Sigmoid colon (tissue), 7 donors: ENCODE data around the gene TNFRSF25. TPM values are rescaled to one million over a fixed set of nuclear protein-coding genes. Genes with fewer than 3 reads are reported as not detected.
"Not testable (repeated sequence)": the region's sequence is repeated elsewhere in the genome, so short reads cannot be mapped to it uniquely, and the experiment has no call there.

Experiments used
- DNase-seq: peaks from one replicate; pipeline ENCODE4 v3.0.0-alpha.2; 2019
- H3K27ac ChIP-seq, 4 donors: fragments of 200-600 bp; sonication (generic); one replicate each; pipeline ENCODE4 v1.5.1; 2016 to 2019; ENCODE audit warnings: mild to moderate bottlenecking in 1 of 4
- H3K27me3 ChIP-seq, 3 donors: fragments of 200-600 bp; sonication (generic); one replicate each; pipeline ENCODE4 v1.5.1; 2019; ENCODE audit warnings: mild to moderate bottlenecking in 1 of 3
- H3K36me3 ChIP-seq, 4 donors: fragments of 200-600 bp; sonication (generic); one replicate each; pipeline ENCODE4 v1.5.1; 2016 to 2019
- H3K4me1 ChIP-seq, 4 donors: fragments of 200-600 bp; sonication (generic); one replicate each; pipeline ENCODE4 v1.5.1; 2017 to 2019
- H3K4me3 ChIP-seq, 4 donors: fragments of 200-600 bp; sonication (generic); one replicate each; pipeline ENCODE4 v1.5.1; 2017 to 2019; ENCODE audit warnings: mild to moderate bottlenecking in 2 of 4, moderate library complexity in 1 of 4
- H3K9me3 ChIP-seq, 4 donors: fragments of 200-600 bp in 3 of 4; sonication (generic) in 3 of 4; one replicate each; pipeline versions ENCODE4 v1.5.1 to v1.6.1; 2013 to 2019
- EP300 ChIP-seq, 4 donors: sonication (generic); formaldehyde crosslinking; IDR thresholded peaks; one replicate each; pipeline ENCODE4 v1.6.1; 2017; ENCODE audit warnings: antibody characterized with exemption in 4 of 4
- POLR2A ChIP-seq, 2 donors: fragments of 450-650 bp; IDR thresholded peaks; one replicate each; pipeline ENCODE4 v1.6.1; 2016; ENCODE audit warnings: antibody characterized with exemption in 2 of 2, mild to moderate bottlenecking in 2 of 2, moderate library complexity in 2 of 2
- POLR2AphosphoS5 ChIP-seq, 4 donors: sonication (generic); formaldehyde crosslinking; IDR thresholded peaks; one replicate each; pipeline ENCODE4 v1.6.1; 2017; ENCODE audit warnings: antibody characterized with exemption in 4 of 4
- WGBS, 2 donors: extraction: QIAGEN DNeasy Blood & Tissue Kit; methylation state at CpG; one replicate each; pipeline ENCODE4 v1.1.7; 2013; 5-methylcytosine and 5-hydroxymethylcytosine counted together
- intact Hi-C: fragments of 100-400 bp; cut with DNase I; formaldehyde crosslinking; loops from one replicate; pipeline ENCODE4 v1.15.1; 2023
- polyA plus RNA-seq, 3 donors: library from polyadenylated mRNA; stranded (reverse); fragments of 200-250 nt; gene quantifications; one replicate each; pipeline ENCODE4 v1.2.3, GENCODE V29; 2013
- total RNA-seq, 4 donors: library from RNA; depleted of rRNA; stranded (reverse); fragments of >200 nt; gene quantifications; one replicate each; pipeline ENCODE4 v1.1.0, GENCODE V29; 2016
- TF ChIP-seq, protein P1 (sequence below), 4 experiments: fragments of 450-650 bp in 3 of 4; fragments of 200-600 bp in 1 of 4; IDR thresholded peaks; one replicate each; pipeline ENCODE4 v1.5.1; 2016 to 2019; ENCODE audit warnings: antibody characterized with exemption in 4 of 4, mild to moderate bottlenecking in 3 of 4, moderate library complexity in 2 of 4
- donor health status: healthy with polysubstance abuse.
- donor health status: Bipolar disorder and iron deficiency.
- donor health status: healthy.

Gene TNFRSF25
- total and polyA plus RNA-seq, 7 donors = 2.5 to 65.9 (median 6.8) TPM

DNA sequence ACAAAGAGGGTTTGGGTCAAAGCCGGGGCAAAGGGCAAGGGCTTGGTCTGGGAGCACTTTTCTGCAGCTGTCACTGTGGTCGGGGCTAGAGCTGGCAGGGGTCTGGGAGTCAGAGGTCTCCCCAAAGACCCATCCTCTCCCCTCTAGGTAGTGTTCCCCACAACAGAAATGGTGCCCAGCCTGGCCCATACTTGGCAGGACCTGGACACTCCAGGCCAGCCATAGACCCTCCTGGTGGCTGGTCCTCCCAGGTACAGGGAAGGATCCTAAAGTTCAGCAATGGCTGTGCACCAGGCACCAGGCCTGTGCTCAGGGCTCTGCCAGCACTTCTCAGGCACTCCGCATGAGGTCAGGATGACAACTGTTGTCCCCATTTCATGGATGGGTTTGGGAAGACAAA lies 30.4 kb downstream of the TNFRSF25 start:
- DNase-seq = no peak
- no peak overlapping the region for H3K4me3 ChIP-seq
- H3K27ac ChIP-seq = no peak overlapping the region
- H3K27me3 ChIP-seq = peaks cover 8 to 41% (median 35%) of the 10 kb centered on the region in 3 donors
- intact Hi-C loops = no loop called here
- WGBS, 2 donors = 71 to 77% methylated on average over 3 of the region's 3 CpGs
- no peaks in the 10 kb centered on the region for H3K9me3 ChIP-seq
- H3K4me1 ChIP-seq = peaks cover 0 to 6% (median 4%) of the 10 kb centered on the region in 4 donors
- TF ChIP-seq, protein P1, sequence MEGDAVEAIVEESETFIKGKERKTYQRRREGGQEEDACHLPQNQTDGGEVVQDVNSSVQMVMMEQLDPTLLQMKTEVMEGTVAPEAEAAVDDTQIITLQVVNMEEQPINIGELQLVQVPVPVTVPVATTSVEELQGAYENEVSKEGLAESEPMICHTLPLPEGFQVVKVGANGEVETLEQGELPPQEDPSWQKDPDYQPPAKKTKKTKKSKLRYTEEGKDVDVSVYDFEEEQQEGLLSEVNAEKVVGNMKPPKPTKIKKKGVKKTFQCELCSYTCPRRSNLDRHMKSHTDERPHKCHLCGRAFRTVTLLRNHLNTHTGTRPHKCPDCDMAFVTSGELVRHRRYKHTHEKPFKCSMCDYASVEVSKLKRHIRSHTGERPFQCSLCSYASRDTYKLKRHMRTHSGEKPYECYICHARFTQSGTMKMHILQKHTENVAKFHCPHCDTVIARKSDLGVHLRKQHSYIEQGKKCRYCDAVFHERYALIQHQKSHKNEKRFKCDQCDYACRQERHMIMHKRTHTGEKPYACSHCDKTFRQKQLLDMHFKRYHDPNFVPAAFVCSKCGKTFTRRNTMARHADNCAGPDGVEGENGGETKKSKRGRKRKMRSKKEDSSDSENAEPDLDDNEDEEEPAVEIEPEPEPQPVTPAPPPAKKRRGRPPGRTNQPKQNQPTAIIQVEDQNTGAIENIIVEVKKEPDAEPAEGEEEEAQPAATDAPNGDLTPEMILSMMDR (IDR thresholded peaks at IDR 0.05) = no peak
- TF ChIP-seq EP300 (IDR thresholded peaks at IDR 0.05) (no peak), POLR2A (IDR thresholded peaks at IDR 0.05) (no peak), POLR2AphosphoS5 (IDR thresholded peaks at IDR 0.05) (no peak)
- H3K36me3 ChIP-seq = no peaks in the 10 kb centered on the region

DNA sequence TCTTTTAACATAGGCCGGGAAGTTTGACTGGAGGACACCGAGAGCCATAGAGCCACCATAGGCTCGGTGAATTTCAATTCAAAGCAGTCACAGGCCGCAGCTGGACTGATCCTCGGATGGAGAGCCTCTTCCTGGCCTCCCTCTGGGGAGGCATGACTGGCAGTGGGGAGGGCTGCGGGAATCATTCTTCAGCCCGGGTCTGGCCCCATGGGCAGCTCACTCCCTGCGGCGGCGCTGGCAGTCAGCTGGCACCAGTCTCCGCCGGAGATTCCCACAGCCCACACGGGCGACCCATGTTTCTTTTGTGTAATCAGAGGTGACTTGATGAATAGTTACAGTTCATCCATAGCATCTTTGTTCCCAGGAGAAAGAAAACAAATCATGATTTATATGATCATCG lies 30.8 kb downstream of the TNFRSF25 start:
- no peak overlapping the region for H3K27ac ChIP-seq
- intact Hi-C loops = no loop called here
- H3K36me3 ChIP-seq = no peaks in the 10 kb centered on the region
- no peak for DNase-seq
- H3K9me3 ChIP-seq = no peaks in the 10 kb centered on the region
- H3K4me3 ChIP-seq = no peak overlapping the region
- H3K27me3 ChIP-seq = peaks cover 3 to 41% (median 31%) of the 10 kb centered on the region in 3 donors
- 91% methylated on average over 15 of the region's 15 CpGs for WGBS, 2 donors
- TF ChIP-seq POLR2AphosphoS5 (IDR thresholded peaks at IDR 0.05) (no peak), EP300 (IDR thresholded peaks at IDR 0.05) (no peak), POLR2A (IDR thresholded peaks at IDR 0.05) (no peak)
- TF ChIP-seq, protein P1 (IDR thresholded peaks at IDR 0.05) = no peak
- H3K4me1 ChIP-seq = peaks cover 0 to 2% (median under 1%) of the 10 kb centered on the region in 4 donors

DNA sequence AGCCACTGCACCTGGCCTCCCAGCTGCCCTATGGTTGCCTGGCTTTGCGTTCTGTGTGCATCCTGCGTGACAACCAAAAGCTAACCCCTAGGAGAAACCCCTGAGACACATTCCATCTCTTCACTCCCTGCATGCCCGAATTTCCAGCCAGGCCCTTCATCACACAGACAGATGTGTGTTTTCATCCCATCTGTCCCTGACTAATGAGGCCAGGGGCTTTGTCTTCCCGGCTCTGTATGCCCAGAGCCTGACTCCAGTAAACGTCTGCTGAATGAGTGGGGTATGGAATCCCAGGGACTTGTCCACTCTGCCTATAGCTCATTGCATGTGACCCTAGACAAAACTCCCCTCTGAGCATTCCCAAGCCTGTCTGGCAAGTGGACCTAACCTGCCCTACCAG lies 31.8 kb downstream of the TNFRSF25 start:
- DNase-seq = no peak
- TF ChIP-seq POLR2A (IDR thresholded peaks at IDR 0.05) = no peak
- TF ChIP-seq, protein P1 (IDR thresholded peaks at IDR 0.05) = no peak
- TF ChIP-seq POLR2AphosphoS5 (IDR thresholded peaks at IDR 0.05) = no peak
- no peak for TF ChIP-seq EP300 (IDR thresholded peaks at IDR 0.05)
- no peaks in the 10 kb centered on the region for H3K9me3 ChIP-seq
- H3K36me3 ChIP-seq = no peaks in the 10 kb centered on the region
- no peak overlapping the region for H3K4me3 ChIP-seq
- no peak overlapping the region for H3K27ac ChIP-seq
- peaks cover 0 to 41% (median 31%) of the 10 kb centered on the region in 3 donors for H3K27me3 ChIP-seq
- intact Hi-C loops = no loop called here
- WGBS, 2 donors = 79 to 91% methylated on average over 5 of the region's 5 CpGs
- H3K4me1 ChIP-seq = no peaks in the 10 kb centered on the region

DNA sequence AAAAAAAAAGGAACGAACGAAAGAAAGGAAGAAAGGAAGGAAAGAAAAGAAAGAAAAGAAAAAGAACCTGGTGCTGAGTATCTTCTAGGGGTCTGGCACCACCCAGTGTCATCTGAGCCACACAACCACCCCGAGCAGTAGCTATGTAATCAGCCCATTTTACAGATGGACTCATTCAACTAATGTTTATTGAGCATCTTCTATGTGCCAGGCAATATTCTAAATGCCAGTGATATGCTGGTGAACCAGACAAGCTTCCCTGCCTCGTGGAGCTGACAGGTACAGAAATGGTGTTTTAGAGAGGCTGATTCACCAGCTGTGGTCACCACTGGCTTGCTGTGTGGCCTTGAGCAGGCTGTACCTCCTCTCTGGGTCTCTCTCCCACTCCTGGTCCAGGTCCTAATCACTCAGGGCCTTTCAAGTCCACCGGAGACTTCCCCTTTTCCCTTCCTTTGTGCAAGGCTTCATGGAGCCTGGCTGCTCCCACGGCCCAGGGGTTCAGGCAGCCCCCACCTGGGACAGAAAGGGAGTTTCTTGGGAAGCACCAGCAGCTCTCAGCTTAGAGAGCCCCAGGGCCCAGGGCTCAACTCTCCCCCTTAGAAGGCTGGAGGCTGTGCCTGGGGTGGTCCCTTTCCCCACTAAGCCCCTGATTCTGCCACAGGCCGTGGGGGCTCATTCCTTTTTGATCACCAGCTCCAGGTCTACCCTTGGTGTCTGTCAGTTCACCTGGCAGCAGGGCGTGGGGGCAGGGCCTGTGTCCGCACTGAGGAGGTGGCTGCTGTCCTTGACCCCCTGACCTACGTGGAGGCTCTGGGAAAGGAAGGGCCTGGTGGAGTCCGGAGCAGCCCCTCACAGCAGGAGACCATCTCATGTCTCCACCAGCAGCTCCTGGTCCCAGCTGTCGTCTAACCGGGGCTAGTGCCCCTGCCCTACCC lies 34.1 kb downstream of the TNFRSF25 start:
- peaks cover 2 to 41% (median 32%) of the 10 kb centered on the region in 3 donors for H3K27me3 ChIP-seq
- H3K36me3 ChIP-seq, H3K4me3 ChIP-seq, H3K4me1 ChIP-seq, intact Hi-C loops, DNase-seq, H3K9me3 ChIP-seq, H3K27ac ChIP-seq: not testable (repeated sequence)
- 78 to 86% methylated on average over 13 of the region's 13 CpGs for WGBS, 2 donors

DNA sequence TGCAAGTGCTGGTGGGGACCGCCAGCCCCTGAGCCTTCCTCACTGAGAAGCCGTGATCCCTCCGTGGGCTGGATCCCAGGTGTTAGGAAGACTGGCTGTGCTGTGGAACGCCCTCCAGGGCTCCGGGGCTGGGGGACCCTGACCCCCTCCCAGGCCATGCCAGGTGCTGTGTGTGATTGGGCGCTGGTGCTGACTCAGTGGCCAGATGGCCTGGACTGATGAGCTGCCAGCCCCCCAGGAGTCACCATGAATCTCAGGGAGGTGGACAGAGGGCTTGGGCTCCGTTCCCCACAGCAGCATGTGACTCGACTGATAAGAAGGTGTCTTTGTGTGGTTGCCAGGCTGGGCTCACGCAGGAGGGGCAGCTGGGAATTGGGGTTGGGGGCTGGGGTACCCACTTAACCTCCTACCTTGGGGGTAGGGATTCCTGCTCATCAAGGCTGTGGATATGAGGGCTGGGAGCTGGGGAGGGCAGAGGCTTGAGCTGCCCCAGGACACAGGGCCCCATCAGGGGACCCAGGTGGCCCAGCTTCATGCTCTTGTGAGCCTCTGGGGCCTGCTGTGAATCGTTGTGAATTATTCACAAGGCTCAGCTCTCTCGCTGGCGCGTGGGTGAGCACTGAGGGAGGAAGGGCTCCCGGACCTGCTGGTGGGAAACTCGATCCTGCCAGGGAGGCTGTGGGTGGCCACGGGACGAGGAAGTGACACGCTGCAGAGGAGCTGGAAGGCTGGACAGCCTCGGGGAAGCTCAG lies 36.1 kb downstream of the TNFRSF25 start:
- H3K9me3 ChIP-seq, H3K27ac ChIP-seq, DNase-seq, H3K4me1 ChIP-seq, H3K4me3 ChIP-seq, intact Hi-C loops, H3K36me3 ChIP-seq: not testable (repeated sequence)
- peaks cover 12 to 59% (median 52%) of the 10 kb centered on the region in 3 donors for H3K27me3 ChIP-seq
- 58 to 79% methylated on average over 19 of the region's 19 CpGs for WGBS, 2 donors

DNA sequence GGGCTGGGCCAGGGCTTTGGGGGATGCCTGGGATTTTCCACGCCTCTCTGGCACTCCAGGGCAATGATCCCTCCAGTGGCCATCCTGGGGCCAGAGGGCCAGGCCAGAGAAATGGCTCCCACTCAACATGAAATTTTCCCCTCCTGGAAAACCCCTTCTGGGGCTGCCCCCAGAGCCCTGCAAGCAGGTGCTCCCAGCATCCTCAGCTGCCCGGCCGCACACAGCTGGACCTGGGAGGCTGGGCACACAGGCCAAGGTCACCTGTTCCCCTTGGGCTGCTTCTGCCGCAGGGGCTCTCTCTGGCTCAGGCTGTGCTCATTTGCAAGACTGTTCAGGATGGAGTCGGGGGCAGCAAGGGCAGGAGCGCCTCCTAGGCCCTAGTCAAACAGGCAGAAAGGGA lies 37.5 kb downstream of the TNFRSF25 start:
- intact Hi-C loops, H3K36me3 ChIP-seq, H3K4me3 ChIP-seq, H3K9me3 ChIP-seq, H3K27ac ChIP-seq, DNase-seq: not testable (repeated sequence)
- peaks cover 0 to 20% (median 17%) of the 10 kb centered on the region in 4 donors for H3K4me1 ChIP-seq
- peaks cover 25 to 73% (median 66%) of the 10 kb centered on the region in 3 donors for H3K27me3 ChIP-seq
- WGBS, 2 donors = 77 to 83% methylated on average over 6 of the region's 6 CpGs
